Neuronal stem cell (in vitro differentiated cells): ENCODE data around the gene NMD3.

Experiments used
- DNase-seq: peaks from one replicate; pipeline ENCODE4 v3.0.0-alpha.2; 2013; ENCODE audit warnings: low spot score
- H2AFZ ChIP-seq: one replicate; pipeline ENCODE4 v1.6.1; 2013; ENCODE audit warnings: mild to moderate bottlenecking, low read length, inconsistent platforms
- H2AK5ac ChIP-seq: 2 replicates; pipeline ENCODE4 v1.6.1; 2013; ENCODE audit warnings: low read depth, mild to moderate bottlenecking, inconsistent platforms, low read length, moderate library complexity, mixed read lengths
- H2BK120ac ChIP-seq: 2 replicates; pipeline ENCODE4 v1.6.1; 2013; ENCODE audit warnings: low read depth, mild to moderate bottlenecking, inconsistent platforms, low read length, moderate library complexity, mixed read lengths
- H2BK12ac ChIP-seq: one replicate; pipeline ENCODE4 v1.6.1; 2013; ENCODE audit warnings: low read length, inconsistent platforms
- H2BK15ac ChIP-seq: 2 replicates; pipeline ENCODE4 v1.6.1; 2013; ENCODE audit warnings: mild to moderate bottlenecking, low read length, inconsistent platforms, mixed read lengths
- H2BK5ac ChIP-seq: one replicate; pipeline ENCODE4 v1.6.1; 2013; ENCODE audit warnings: inconsistent platforms, mild to moderate bottlenecking, low read length, moderate library complexity
- H3K14ac ChIP-seq: one replicate; pipeline ENCODE4 v1.6.1; 2013; ENCODE audit warnings: low read length, inconsistent platforms
- H3K18ac ChIP-seq: 2 replicates; pipeline ENCODE4 v1.6.1; 2013; ENCODE audit warnings: low read length, inconsistent platforms
- H3K23ac ChIP-seq: 2 replicates; pipeline ENCODE4 v1.6.1; 2013; ENCODE audit warnings: low read depth, mild to moderate bottlenecking, mixed read lengths, low read length, inconsistent platforms; ENCODE audit not compliant: poor library complexity
- H3K27ac ChIP-seq: replicated peaks from 3 replicates; pipeline ENCODE4 v1.5.1; 2013; ENCODE audit warnings: low read length, inconsistent platforms
- H3K27me3 ChIP-seq, 3 experiments: 2 replicates each; pipeline ENCODE4 v1.6.1; 2013; ENCODE audit warnings: low read length in 3 of 3, mild to moderate bottlenecking in 2 of 3, inconsistent platforms in 1 of 3, low read depth in 1 of 3, mixed read lengths in 1 of 3, moderate library complexity in 1 of 3; ENCODE audit not compliant: control insufficient read depth in 3 of 3, insufficient read depth in 3 of 3
- H3K36me3 ChIP-seq, 2 donors: replicated peaks in 1 of 2; 2 replicates each; pipeline ENCODE4 v1.6.1; 2013; ENCODE audit warnings: low read length in 2 of 2; ENCODE audit not compliant: control insufficient read depth in 2 of 2, insufficient read depth in 2 of 2
- H3K4ac ChIP-seq: 2 replicates; pipeline ENCODE4 v1.6.1; 2013; ENCODE audit warnings: inconsistent platforms, mild to moderate bottlenecking, low read length, moderate library complexity
- H3K4me1 ChIP-seq, 2 donors: 1 replicate in 1 of 2; 2 replicates in 1 of 2; pipeline ENCODE4 v1.6.1; 2013; ENCODE audit warnings: low read length in 2 of 2, low read depth in 1 of 2; ENCODE audit not compliant: control insufficient read depth in 2 of 2, insufficient read depth in 1 of 2
- H3K4me2 ChIP-seq: one replicate; pipeline ENCODE4 v1.6.1; 2013; ENCODE audit warnings: mild to moderate bottlenecking, low read length, inconsistent platforms; ENCODE audit not compliant: insufficient read depth, poor library complexity, severe bottlenecking
- H3K4me3 ChIP-seq, 2 donors: 2 replicates each; pipeline ENCODE4 v1.5.1; 2013; ENCODE audit warnings: low read length in 2 of 2, mild to moderate bottlenecking in 2 of 2, inconsistent platforms in 1 of 2, moderate library complexity in 1 of 2
- H3K79me1 ChIP-seq: one replicate; pipeline ENCODE4 v1.6.1; 2013; ENCODE audit warnings: low read depth, mild to moderate bottlenecking, inconsistent platforms, low read length, moderate library complexity
- H3K9ac ChIP-seq: one replicate; pipeline ENCODE4 v1.6.1; 2013; ENCODE audit warnings: mild to moderate bottlenecking, low read depth, low read length, inconsistent platforms; ENCODE audit not compliant: poor library complexity
- H3K9me3 ChIP-seq, 2 donors: replicated peaks in 1 of 2; 2 replicates each; pipeline versions ENCODE3 to v1.6.1; 2013; ENCODE audit warnings: low read length in 2 of 2, mild to moderate bottlenecking in 2 of 2, inconsistent platforms in 1 of 2, low read depth in 1 of 2, mixed read lengths in 1 of 2, moderate library complexity in 1 of 2; ENCODE audit not compliant: control insufficient read depth in 2 of 2, insufficient read depth in 1 of 2
- H4K8ac ChIP-seq: one replicate; pipeline ENCODE4 v1.6.1; 2013; ENCODE audit warnings: low read depth, mild to moderate bottlenecking, inconsistent platforms, low read length, moderate library complexity
- H4K91ac ChIP-seq: one replicate; pipeline ENCODE4 v1.6.1; 2013; ENCODE audit warnings: low read length, low read depth, mild to moderate bottlenecking, inconsistent platforms; ENCODE audit not compliant: poor library complexity
- WGBS, 2 donors: extraction: QIAGEN DNeasy Blood & Tissue Kit; methylation state at CpG; one replicate each; pipeline ENCODE4 v1.1.7; 2013; ENCODE audit warnings: missing lambda C conversion rate in 2 of 2, mixed read lengths in 1 of 2; ENCODE audit not compliant: insufficient read length in 2 of 2, insufficient replicate concordance in 1 of 2; ENCODE audit errors: extremely low coverage in 2 of 2; 5-methylcytosine and 5-hydroxymethylcytosine counted together

NMD3 gene

GRCh38 chr3:161230621-161231171, 9.6 kb downstream of the NMD3 start:
- Histone ChIP-seq H2AFZ (no peak overlapping the region), H3K4me2 (no peak overlapping the region), H3K14ac (no peak overlapping the region), H3K9ac (no peak overlapping the region), H2AK5ac (no peak overlapping the region), H3K4me3 (no peak overlapping the region), H3K36me3 (peaks cover 5 to 100% of the 10 kb centered on the region in 2 donors), H2BK12ac (no peak overlapping the region), H3K4ac (no peak overlapping the region), H3K23ac (no peak overlapping the region), H4K8ac (no peak overlapping the region), H3K27me3 (no peaks in the 10 kb centered on the region), H3K79me1 (no peaks in the 10 kb centered on the region), H2BK5ac (no peak overlapping the region), H3K9me3 (no peaks in the 10 kb centered on the region), H3K18ac (no peak overlapping the region), H3K4me1 (no peaks in the 10 kb centered on the region), H3K27ac (no peak overlapping the region), H4K91ac (no peak overlapping the region), H2BK120ac (no peak overlapping the region), H2BK15ac (no peak overlapping the region)
- WGBS, 2 donors, result no CpG with 5 or more reads among the region's 2 CpGs
- DNase-seq, result no peak

GRCh38 chr3:161231861-161232260, 10.8 kb downstream of the NMD3 start:
- Histone ChIP-seq H4K8ac (no peak overlapping the region), H3K4me1 (no peaks in the 10 kb centered on the region), H2AK5ac (no peak overlapping the region), H2BK15ac (no peak overlapping the region), H2BK5ac (no peak overlapping the region), H3K9ac (no peak overlapping the region), H3K4me2 (no peak overlapping the region), H2BK120ac (no peak overlapping the region), H3K4me3 (no peak overlapping the region), H2AFZ (no peak overlapping the region), H3K9me3 (no peaks in the 10 kb centered on the region), H3K4ac (no peak overlapping the region), H2BK12ac (no peak overlapping the region), H3K18ac (no peak overlapping the region), H3K27me3 (no peaks in the 10 kb centered on the region), H3K79me1 (no peaks in the 10 kb centered on the region), H4K91ac (no peak overlapping the region), H3K27ac (no peak overlapping the region), H3K36me3 (peaks cover 5 to 100% of the 10 kb centered on the region in 2 donors), H3K14ac (no peak overlapping the region), H3K23ac (no peak overlapping the region)
- DNase-seq, result no peak
- 100% methylated on average over 1 of the region's 2 CpGs; no CpG with 5 or more reads in 1 of the 2 donors for WGBS, 2 donors

DNA sequence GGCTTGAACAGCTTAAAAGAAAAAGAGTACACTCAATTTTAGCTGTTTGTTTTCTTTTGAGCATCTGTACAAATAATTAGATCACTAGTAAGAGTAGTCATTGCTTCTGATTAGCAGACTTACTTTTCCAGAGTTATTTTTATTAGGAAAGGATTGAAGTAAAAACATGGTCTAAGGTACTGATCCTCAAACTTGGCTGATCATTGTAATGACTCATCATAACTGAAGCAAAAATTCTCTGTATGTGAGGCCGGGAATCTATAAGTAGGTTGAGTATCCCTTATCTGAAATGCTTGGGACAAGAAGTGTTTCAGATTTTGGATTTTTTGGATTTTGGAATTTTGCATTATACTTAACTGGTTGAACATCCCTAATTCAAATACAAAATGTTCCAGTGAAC, 12.4 kb downstream of the NMD3 start:
- H3K9ac ChIP-seq, result no peak overlapping the region
- no peak overlapping the region for H3K4me3 ChIP-seq
- H3K14ac ChIP-seq, result no peak overlapping the region
- peaks cover 5 to 100% of the 10 kb centered on the region in 2 donors for H3K36me3 ChIP-seq
- no peaks in the 10 kb centered on the region for H3K79me1 ChIP-seq
- H4K91ac ChIP-seq, result no peak overlapping the region
- H2BK5ac ChIP-seq, result no peak overlapping the region
- no peak overlapping the region for H4K8ac ChIP-seq
- no peak overlapping the region for H3K4me2 ChIP-seq
- H2BK12ac ChIP-seq, result no peak overlapping the region
- no CpG with 5 or more reads among the region's 1 CpG for WGBS, 2 donors
- no peak overlapping the region for H3K27ac ChIP-seq
- no peak overlapping the region for H2AK5ac ChIP-seq
- no peak for DNase-seq
- H2BK120ac ChIP-seq, result no peak overlapping the region
- no peaks in the 10 kb centered on the region for H3K4me1 ChIP-seq
- no peak overlapping the region for H2AFZ ChIP-seq
- H3K9me3 ChIP-seq, result no peaks in the 10 kb centered on the region
- H3K4ac ChIP-seq, result no peak overlapping the region
- H2BK15ac ChIP-seq, result no peak overlapping the region
- H3K27me3 ChIP-seq, result no peaks in the 10 kb centered on the region
- H3K18ac ChIP-seq, result no peak overlapping the region
- H3K23ac ChIP-seq, result no peak overlapping the region

DNA sequence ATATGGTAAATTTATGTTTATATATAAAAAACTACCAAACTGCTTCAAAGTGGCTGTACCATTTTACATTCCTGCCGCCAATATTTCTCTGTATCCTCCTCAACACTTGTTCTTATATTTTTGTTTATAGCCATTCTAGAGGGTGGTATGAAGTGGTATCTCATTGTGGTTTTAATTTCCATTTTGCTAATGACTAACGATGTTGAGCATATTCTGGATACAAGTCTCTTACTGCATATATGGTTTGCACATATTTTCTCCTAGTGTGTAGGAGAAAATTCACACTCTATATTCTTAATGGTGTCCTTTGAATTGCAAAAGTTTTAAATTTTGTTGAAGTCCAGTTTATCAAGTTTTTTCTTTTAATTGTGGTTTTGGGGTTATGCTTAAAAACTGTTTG, 15.1 kb downstream of the NMD3 start:
- H3K4me1 ChIP-seq, result no peaks in the 10 kb centered on the region
- H3K9me3 ChIP-seq, result no peaks in the 10 kb centered on the region
- H2AK5ac ChIP-seq, result no peak overlapping the region
- no peaks in the 10 kb centered on the region for H3K27me3 ChIP-seq
- H3K27ac ChIP-seq, result no peak overlapping the region
- no peak overlapping the region for H3K4me2 ChIP-seq
- peaks cover 0 to 98% of the 10 kb centered on the region in 2 donors for H3K36me3 ChIP-seq
- H4K8ac ChIP-seq, result no peak overlapping the region
- H3K14ac ChIP-seq, result no peak overlapping the region
- H2AFZ ChIP-seq, result no peak overlapping the region
- no peak overlapping the region for H2BK12ac ChIP-seq
- H2BK120ac ChIP-seq, result no peak overlapping the region
- H3K18ac ChIP-seq, result no peak overlapping the region
- no peak overlapping the region for H4K91ac ChIP-seq
- no peak for DNase-seq
- WGBS, 2 donors, result no CpG with 5 or more reads among the region's 2 CpGs
- H3K23ac ChIP-seq, result no peak overlapping the region
- no peak overlapping the region for H2BK15ac ChIP-seq
- H3K9ac ChIP-seq, result no peak overlapping the region
- no peaks in the 10 kb centered on the region for H3K79me1 ChIP-seq
- no peak overlapping the region for H3K4ac ChIP-seq
- H3K4me3 ChIP-seq, result no peak overlapping the region
- H2BK5ac ChIP-seq, result no peak overlapping the region
